Amniotic epithelial cell (primary cell): ENCODE measurements around the gene MAP4K2.
A peak's percentile ranks its signal among the peaks of the same experiment; 100 is the strongest.

ENCODE experiments used
- DNase-seq: peaks from one replicate; pipeline ENCODE4 v3.0.0-alpha.2; 2010; ENCODE audit warnings: low read depth

MAP4K2 gene

DNA sequence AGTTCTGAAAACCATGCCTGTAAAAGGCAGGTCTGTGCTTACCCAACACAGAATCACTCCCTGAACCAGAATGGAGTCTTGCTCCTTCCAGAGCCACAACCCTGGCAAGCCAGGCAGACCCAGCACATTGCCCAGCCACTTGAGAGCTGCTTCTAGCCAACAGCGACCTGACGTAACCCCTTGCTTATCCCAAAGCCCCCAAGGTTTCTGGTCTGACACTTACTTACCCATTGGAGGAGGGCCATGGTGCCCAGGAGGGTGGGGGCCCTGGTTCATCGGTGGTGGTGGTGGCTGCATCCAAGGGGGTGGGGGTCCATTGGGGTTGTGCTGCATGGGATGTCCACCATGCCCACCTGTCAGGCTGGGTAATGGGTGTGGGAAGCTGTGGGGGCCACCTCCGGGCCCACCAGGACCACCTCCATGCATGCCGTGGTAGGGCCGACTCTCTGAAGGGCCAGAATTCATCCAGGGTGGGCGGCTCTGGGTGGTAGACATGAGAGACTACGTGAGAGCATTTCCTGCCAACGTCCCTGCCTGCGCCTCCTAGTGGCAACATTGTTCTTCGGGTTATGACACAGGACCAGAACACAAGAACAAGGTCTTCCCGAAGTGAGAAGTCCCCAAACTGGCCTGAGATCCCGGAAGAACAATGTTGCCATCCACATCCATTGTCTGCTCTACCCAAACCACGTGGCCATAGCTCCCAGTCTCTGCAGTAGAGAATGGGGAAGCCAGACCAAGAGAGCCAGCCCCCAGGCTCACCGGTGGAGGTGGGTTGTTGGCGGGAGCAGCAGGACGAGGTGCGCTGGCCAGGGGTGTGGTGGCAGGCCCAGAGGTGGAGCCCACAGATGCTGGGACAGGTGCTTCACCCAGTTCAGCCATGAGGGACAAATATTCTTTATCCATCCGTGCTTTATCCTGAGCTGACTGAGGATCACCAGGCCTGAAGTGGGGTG is 35.4 kb downstream of the MAP4K2 start:
- DNase-seq = peak; percentile 52

DNA sequence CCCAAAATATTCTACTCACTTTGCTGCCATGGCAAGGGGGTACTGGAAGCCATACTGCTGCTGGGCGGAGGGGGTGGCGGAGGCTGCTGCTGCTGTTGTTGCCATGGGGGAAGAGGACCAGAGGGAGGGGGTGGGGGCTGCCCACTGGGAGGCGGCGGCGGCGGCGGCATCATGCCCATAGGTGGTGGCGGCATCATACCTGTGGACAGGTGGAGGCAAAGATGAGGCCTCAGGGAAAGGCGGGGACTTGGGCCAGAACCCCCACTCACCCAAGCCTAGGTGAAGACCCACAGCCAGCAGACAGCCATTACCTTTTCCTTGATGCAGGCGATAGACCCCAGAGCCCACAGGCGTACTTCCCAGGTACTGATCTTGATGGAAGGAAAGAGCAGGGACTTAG is 36.1 kb downstream of the MAP4K2 start:
- DNase-seq = no peak

DNA sequence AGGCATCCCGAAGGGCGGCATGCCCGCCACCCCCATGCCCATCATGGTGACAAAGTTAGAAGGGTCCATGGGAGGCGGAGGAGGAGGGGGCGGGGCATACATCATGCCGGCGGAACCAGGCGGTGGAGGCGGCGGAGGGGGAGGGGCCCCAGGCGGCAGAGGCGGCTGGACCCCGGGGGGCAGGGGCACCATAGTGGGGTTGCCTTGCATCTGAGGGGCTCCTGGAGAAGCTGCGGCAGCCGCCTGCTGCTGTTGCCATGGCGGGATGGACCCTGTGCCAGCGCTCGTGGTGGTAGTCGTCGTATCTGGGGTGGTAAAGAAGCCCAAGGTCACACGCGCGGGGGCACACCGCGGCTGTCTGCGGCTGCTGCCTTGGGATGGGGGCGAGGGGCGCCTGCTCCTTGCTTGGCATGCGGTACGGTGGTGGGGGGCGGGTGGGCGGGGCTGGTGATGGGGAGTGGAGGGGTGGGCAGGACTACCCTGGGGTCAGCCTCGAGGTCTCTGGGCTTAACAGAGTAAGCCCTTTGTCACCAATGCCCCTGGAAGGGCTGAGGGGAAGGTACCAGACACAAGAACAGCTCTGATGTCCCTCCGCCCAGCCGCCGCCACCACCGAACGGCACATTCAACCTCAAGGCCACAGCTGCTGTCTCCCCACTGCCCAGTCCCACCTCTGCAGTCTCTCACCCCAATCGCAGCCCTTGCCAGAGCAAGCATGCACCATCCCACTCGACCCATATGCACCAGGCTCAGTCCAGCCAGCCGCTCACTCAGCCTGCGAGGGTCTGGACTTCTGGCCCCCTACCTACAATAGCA is 37.0 kb downstream of the MAP4K2 start:
- DNase-seq = no peak

DNA sequence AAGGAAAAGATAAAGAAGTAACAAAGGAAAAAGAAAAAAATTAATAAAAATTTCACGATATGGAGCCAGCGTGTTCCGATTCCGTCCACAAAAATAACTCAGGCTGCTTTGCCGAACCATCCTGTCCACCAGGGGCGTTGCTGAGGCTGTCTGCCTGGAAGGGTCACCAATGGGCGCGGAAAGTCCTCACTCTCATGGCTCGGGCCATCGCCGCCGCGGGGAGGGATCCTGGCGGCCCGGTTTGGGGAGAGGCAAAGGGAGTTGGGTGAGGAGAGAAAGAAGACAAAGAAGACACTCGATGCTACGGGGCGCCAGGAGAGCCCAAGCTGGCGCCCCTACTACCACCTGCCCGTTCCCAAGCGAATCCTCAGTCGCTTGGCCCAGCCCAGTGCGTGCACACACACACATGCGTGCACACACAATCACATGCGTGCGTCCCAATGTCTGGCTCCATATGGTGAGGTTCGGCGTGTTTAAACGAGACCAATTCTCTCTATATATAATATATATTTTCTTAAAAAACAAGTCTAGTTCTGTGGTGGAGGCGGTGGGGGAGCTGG is 37.6 kb downstream of the MAP4K2 start:
- no peak for DNase-seq

DNA sequence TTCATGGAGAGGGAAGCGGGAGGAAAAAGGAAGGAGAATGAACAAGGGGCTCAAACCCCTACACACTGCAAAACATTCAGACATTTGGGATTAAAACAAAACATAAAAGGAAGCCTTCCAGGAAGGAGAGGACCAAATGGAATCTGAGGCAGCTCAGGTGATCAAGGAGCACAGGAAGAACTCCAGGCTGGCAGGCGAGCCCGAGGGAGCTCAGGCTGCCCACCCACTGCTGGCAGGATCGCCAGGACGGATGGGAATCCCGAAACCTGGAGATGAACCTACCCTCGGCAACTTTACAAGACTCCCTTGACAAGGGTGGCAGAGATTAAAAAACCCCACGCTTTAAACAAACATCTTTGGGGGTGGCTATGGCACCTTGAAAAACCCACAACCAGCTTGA is 38.3 kb downstream of the MAP4K2 start:
- DNase-seq = no peak

DNA sequence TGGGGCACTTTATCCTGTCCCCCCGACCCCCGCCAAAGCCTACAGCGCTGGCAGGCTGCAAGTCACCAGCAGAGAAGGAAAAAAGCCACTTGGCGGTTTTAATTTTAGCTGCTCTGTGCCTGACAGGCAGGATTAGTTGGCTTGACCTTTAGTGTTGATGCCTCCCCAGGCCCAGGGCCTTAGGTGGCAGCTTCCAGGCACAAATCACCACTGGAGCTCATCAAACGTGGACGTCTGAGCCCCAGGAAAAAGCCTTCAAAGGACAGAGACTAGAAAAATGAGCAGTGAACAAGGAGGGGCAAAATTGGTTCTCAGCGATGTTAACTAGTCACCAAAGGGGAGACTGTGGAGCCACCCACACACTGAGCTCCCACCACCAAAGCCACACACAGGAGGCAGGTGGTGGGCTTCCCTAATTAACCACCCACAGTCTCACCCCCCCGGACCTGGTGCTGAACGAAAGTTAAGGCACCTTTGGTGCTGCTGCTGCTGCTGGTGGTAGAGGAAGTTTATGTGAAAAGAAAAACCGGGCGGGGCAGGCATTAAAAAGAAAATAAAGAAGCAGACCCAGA is 38.9 kb downstream of the MAP4K2 start:
- DNase-seq = no peak

DNA sequence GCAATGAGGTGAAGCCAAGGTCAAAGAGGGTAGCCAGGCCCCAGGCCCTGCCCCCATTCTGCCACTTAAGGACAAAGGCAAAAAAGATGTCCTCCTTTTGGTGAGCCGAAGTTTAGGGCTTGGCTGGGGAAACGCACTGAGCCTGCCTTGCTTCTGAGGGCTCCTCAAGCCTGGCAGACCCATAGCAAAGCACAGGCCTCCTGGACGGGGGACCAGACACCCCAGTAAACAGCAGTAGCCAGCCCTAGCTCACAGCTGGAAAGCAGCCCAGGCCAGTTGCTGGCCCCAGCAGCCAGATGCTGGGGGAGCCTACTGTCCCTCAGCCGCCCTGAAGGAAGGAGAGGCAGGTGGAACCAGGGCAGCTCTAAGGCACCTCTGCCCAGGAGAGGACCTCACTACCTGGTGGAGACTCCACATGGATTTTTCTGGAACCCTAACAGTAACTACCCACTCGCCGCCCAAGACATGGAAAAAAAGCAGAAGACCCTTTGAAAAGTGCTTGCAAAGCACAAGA is 39.4 kb downstream of the MAP4K2 start:
- DNase-seq = no peak

DNA sequence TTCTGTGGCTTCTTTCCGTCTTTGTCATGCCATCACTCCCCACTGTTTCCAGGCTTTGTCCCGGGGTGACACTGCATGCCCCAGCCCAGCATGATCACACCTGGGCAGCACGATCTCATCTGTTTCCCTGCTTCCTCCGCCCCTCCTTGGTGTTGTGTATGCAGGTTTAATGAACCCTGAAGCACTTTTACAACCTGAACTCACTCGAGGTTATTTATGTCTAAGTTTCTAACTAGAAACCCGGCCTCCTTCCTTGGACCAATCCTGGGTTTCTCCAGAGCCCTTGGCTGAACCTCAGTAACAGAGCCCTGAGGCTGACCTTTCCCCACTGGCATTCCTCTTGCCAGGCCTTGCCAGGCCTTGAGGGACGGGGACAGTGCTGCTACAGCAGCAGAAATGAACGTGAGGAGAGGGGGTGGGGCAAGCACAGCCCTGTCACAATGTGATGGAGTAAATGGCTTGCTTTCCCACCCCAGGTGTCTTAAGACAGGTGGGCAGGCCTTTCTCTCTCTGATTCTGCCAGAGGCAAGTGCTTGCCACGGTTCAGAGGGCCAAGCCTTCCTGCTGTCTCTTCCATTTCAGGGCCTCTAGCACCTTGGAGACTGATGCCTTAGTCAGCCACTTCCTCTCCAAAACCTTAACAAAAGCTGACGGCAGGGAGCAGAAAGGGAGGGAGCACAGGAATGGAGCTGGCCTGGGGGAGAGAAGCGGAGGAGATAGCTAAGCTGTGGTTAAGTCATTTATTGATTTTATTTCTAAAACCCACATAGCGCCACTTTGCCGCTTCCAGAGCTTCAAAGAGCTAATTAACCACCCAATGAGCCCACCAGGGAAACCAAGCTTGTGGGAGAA is 40.1 kb downstream of the MAP4K2 start:
- peak; percentile 55 for DNase-seq

DNA sequence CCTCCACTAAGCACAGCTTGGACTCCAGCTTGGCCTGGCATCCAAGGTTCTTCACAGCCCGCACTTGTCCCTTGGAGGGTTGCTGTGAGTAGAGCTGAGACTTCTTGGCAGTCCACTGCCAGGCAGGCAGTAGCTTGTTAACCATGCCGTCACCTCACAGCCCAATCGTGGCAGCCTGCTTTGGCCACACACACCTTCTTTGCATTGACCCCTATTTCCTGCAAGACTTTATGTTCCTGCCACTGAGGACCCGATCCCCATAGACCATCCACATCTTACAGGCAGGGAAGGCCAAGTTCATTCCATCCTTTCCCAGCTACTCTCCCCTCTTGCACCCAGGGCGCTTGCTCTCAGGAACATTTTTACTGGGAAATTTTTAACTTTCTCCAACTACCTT is 40.7 kb downstream of the MAP4K2 start:
- no peak for DNase-seq

DNA sequence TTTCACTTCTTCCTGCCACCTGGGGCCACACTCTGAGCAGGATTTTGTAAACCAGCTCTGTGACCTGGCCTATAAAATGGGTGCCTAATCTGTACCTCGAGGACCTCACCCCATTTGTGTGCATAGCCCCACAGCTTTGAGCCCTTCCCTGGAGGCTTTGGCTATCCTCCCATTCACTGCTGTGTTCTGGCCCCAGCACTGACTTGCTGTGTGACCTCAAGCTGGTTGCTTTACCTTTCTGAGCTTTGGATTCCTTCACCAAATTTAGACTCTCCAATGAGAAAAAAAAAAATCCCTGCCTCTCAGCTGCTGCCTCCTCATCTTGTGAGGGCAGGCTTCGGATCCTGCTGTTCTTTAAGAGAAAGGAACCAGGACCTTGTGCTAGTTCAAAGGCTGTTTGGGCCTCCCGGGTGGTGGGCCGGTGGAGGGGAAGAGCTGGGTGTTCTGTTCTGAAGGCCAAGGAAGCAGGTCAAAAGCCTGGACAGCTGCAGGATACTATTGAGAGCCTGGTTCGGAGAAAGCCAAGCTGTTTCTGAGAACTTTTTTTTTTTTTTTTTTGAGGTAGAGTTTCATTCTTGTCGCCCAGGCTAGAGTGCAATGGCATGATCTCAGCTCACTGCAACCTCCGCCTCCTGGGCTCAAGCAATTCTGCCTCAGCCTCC is 42.1 kb downstream of the MAP4K2 start:
- DNase-seq = no peak

DNA sequence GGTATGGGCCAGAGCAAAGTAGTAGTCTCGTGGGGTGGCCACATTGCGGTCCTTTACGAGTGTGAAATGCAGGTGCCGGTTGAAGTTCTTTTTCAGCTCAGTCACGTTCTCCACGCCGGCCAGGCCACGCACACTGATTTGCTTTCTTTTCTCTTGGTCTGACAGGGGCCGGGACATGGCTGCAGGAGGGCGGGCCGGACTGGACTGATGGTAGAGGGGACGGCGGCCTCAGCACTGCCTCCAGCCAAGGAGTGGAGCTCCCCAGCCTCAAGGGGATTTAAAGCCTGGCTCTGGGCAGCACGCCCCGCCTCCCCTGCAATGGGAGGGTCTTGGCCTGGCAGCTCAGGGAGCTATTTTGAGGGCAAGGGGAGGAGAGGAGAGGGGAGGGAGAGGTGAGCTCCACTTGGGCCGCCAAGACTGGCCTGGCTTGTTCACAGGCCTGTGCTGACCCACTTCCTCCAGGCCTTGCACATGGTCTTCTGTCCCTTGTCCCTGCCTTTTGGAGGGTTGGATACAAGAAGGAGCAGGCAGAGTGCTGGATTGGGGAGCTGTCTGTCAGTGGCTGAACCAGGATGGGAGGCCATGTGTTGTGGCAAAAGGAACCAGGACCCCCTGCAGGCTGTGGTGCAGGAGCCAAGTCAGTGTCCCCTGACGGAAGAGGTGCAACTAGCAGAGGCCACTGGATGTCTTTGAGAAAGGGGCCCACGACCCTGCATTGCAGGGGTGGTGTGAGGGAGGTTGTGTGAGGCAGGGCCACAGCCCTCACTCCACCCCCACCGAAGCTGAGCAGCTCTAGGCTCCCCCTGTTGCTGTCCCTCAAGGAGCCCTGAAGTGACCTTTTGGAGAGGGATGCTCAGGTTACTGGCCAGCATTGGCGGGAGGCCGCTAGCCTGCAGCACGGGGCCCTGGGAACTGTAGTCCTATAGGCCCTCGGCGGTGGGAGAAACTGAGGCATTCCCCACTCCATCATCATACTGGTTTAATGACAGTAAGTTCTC is 43.0 kb downstream of the MAP4K2 start, which contains the start of gene PYGM:
PYGM (minus strand) TSS at position 253 of the 998 bp plus-strand sequence; CDS start at position 177, 76 bp downstream.
- DNase-seq = peak; percentile 86

DNA sequence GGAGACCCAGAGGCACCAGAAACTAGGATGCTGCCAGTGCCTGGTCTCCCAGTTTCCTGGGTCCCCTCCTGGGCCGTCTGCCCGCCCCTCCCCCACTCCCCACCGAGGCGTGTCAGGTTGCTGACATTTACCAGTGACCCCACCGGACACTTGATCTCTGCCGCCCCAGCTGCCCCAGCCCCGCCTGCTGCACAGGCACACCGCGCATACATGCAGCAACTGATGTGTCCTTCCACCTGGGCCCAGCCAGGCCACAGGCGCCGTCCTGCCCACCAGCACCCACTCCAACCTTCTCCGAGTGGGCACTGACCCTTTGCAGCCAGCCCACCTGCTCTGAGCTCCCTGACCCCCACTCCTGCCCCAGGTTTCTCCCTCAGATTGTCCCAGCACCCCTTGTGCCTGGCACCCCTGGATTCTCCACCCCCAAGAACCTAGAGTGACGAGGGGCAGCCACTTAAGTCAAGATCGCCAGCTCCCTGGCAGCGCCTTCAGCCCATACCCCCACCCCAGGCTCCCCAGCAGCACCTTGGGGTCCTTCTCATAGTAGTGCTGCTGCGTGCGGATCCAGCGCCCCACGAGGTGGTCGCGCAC is 43.8 kb downstream of the MAP4K2 start:
- no peak for DNase-seq

DNA sequence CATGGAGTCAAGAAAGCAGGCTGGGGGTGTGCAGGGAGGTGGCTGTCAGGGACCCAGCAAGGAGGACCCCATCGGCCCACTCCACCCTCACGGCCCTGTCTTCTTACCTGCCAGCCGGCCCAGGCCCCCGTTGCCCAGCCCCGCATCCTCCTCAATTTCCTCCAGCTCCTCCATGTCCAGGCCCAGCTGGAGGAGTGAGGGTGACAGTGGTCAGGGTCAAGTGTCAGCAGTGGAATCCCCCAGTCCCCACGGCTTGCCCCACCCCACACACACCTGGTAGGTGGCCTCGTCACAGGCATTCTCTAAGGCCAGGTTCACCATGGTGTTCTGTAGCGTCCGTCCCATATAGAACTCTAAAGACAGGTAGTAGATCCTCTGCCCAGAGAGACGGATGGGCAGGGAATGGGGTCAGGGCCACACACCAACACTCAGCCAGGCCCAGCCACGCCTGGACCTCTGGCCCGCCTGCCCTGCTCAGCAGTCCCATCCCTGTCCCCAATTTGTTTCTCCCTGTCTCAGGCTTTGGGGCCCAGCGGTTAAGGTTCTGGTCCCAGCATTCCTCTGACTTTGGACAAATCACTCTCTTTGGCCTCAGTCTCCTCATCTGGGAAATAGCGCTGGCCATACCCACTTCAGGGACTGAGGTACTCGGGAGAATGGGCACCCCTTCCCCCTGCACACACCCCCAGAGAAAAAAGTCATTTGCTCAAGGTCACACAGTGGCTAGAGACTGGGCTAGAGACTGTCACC is 44.5 kb downstream of the MAP4K2 start:
- DNase-seq = no peak

DNA sequence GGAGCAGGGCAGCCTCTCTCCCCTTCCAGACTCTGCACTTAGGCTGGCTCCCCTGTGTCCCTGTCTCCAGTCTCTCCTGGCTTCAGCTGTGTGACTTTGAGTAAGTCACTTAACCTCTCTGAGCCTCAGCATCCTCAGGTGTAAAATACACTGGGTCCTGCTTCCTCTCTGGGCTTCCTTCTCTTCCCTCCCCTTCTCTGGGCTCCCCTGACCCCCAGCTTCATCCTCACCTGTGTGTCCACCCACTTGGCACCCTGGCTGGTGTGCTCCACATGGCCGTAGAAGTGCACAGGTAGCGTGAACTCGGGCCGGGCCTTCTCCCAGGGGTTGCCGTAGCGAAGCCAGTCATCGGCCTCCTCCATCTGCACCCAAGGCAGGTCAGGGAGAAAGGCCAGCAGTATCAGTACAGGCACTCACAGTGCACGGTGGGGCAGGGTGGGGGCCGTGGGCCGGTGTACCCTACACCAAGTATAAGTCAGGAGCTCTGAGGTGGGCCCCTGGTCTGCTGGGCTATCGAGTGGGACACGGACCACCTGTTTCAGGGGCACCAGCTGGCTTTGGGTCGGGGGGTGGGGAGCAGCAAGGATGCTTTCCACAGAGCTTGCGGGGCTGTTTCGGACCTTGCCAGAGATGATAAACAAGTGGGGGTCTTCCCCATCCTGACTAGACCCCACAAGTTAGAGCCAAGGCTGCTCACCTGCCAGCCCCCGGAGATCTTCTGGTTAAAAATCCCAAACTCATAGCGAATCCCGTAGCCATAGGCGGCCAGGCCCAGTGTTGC is 45.3 kb downstream of the MAP4K2 start:
- no peak for DNase-seq

DNA sequence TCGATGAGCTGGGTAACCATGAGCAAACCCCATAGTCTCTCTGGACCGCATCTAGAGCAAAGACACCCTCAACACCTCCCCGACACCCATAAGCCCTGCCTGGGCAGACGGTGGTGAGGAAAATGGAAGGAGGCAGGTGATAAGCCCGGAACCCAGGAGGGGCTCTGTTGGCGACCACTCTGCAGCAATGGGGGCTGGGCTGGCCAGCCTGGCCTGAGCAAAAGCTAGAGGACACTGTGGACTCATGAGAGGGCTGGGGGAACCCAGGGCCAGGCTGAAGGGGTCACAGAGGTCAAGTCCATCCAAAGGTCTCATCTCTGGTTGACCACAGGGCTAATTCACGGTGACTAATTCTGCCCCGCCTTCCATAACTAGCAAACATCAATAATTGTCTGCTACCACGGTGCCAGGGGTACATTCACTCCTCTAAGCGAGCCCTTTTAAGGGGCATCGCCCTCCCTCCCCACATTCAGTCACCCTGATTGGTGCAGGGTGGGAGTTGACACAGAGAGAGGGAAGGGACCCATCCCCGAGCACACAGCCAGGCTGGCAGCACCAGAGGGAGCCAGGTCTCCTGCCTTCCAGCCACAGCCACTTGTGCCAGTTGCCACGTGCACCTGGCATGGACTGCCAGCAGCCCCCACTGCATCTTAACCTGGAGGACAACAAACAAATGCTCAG is 47.2 kb downstream of the MAP4K2 start:
- no peak for DNase-seq

DNA sequence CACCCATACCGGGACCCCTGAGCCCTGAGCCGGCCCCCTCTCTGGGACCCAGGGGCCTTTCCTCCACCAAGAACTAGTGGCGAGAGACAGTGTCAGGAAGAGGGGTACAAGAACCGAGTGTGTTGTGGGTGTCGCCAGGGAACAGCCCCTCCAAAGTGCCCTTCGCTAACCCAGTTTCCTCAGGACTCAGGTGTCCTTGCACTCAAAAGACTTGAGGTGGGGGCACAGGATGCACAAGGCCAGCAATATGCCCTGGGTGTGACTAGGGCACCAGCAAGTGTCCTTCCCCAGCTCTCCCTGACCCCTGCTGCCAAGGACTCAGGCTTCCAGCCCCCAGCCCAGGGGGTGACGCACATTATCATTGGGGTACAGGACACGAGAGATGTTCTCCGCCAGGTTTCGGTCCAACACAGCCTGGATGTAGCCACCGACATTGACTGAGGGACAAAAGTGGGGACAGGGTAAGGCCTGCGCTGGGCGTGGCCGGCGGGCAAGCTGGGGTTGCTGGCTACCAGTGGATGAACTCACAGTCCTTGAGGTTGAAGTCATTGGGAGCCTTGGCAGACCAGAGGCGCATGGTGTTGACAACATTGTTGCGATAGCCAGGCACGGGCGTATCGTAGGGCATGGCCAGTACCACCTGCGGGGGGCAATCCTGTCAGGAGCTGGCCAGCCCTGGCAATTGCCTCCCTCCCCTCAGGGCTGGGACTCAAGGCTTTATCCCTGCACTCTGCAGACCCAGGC is 47.9 kb downstream of the MAP4K2 start:
- DNase-seq = no peak
